NCI-H1417 (cell line): ENCODE data around the gene SLC26A2.
"Not testable (repeated sequence)": the region's sequence is repeated elsewhere in the genome, so short reads cannot be mapped to it uniquely, and the experiment has no call there.

Source experiments
- DNase-seq, 3 experiments: peaks; one replicate each; lab custom pipeline; 2025; lab: John Stamatoyannopoulos, UW

Gene SLC26A2

DNA sequence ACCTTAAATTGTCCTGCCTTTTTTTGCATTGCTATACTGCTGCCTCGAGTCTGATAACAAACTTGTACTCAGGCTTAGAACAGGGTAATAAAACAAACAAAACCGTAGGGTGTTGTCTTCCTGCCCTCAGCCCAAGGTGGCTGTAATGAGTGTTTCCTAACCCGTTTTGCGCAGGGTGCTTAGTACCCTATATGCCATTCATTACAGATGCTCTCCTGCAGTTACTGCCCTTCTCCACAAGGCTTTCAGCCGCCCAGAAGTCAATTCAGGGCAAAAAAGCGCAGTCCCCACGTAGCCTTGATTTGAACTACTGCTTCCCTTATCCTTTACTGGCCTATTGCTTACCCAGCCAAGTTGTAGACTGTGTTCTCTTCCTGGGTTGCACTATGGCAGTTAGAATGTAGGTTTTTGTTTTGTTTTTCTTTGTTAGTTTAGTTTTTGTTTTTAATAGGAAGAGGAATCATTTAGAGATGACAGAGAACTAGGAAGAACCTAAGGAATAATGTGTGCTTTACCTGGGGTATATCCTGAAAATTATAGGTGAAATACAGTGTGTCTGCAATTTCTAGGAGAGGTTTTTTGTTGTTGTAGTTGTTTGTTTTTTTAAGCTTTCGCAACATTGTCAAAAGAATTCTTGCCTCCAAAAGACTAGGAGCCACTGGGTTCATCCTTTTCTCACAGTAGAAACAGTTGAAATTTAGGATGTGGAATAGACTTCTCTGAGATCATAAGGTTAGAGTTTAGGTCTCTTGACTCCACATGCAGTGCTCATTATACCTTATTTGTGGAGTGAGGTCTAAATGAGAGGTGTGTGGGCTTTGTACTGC, 41.3 kb downstream of the SLC26A2 start:
- DNase-seq, result peak in 2 of 3 experiments; percentile 24 to 47

DNA sequence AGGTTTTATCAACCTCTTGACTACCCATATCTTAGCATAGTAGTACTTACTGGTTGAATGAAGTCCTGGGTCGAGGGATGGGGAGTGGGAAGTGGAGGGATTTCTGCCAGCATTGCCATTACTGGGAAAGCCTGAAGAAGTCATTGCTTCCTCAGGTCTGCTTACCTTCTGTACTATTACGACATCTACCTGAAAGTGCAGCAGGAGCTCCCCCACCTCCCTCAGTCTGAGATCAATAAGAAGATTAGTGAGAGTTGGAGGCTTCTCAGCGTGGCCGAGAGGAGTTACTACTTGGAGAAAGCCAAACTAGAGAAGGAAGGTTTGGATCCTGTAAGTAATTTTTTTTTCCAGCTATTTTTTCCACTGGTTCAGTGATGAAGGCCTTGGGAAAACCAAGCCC, 45.8 kb downstream of the SLC26A2 start:
- DNase-seq, result no peak

DNA sequence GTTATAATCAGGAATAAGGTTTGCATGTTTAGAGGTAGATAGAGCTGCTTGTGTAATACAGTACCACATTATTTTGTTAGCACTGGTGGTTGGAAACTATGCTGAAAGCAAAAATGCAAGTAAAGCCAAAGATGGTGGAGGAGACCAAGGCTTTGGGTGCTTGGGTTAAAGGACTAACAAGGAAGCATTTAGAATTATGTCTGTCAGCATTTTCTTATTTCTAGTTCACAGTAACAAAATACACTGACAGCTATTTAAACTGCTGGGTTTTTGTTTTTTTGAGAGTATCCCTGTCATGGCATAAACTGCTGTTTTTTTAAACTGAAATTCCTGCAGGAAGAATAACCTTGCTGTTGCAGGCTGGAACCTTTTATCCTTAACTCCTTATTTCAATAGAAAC, 46.5 kb downstream of the SLC26A2 start:
- DNase-seq, result no peak

DNA sequence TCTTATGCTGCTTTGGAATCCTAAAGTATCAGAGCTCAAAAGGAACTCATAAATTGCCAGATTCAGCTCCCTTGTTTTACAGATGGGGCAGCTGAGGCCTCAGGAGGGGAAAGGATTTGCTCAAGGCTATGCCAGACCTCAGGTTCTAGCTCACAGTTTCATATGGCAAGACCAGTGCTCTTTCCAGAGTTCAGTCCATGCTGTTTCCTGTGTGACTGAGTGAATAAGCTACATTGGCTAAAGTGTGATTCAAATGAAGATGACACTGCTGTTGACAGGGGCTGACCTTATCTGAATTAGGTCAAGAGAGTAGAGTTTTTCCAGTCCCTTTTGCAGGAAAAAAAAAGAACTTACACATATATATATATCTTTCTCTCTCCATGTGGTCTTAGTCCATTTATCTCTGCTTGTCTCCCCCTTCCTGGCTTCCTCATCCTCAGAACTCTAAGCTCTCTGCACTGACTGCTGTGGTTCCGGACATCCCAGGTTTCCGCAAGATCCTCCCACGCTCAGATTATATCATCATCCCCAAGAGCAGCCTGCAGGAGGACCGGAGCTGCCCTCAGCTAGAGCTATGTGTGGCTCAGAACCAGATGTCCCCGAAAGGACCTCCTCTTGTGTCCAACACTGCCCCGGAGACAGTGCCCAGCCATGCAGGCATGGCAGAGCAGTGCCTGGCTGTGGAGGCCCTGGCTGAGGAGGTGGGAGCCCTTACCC, 49.3 kb downstream of the SLC26A2 start:
- no peak for DNase-seq

DNA sequence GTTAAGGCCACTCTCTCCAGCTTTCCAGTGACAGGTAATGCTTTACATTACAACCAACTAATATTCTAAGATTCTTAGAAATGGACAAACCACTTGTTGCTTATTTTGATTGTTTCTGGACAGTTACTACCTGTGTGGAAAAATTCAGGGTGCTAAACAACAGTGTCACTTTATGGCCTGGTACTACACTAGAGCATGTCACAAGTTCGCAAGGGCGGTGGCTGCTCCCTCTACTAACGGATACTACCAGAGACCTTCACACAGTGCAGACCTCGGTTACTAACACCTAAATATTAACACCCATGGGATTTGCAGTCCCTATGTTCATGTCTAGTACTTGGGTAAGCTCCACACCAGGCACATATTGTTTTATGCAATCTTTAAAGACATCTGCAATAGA, 53.4 kb downstream of the SLC26A2 start:
- no peak for DNase-seq

DNA sequence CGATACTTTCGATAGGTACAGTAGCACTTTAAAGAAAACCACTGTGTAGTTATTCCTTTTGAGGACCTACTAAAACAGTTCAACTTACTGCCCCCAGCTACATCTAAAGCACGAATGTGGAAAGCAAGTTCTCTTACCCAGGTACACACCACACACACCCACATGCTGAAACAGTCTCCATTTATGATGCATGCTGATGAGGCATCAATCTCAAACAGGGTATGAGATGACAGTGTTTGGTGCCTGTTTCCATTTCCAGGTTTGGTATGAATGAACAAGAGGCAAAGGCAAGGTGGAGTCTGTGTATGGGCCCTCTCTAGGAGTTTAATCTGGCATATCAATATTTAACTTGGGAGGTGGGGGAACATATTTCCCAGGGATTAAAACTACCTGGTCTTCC, 53.9 kb downstream of the SLC26A2 start:
- DNase-seq, result no peak

DNA sequence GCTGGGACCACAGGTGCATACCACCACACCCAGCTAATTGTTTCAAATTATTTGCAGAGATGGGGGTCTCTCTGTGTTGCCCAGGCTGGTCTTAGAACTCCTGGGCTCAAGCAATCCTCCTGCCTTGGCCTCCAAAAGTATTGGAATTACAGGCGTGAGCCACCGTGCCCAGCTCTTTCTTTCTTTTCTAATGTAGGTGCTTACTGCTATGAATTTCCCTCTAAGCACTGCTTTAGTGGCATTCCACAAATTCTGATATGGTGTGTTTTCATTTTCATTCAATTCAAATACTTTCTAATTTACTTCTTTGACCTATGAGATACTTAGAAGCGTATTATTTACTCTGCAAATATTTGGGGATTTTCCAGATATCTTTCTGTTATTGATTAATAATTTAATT, 54.9 kb downstream of the SLC26A2 start:
- DNase-seq, result no peak

DNA sequence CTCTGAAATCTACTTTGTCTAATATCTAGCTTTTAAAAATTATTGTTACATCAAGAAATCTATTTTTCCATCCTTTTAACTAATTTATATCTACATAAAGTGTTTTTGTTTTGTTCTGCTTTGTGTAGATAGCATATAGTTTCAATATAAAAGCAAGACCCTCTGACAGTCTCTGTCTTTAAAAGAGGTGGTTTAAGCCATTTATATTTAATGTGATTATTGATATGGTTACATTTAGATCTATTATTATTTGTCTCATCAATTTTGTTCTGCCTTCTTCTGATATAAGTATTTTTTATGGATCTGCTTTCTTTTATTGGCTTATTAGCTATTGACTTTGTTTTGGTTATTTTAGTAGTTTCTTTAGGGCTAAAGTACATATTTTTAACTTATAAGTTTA, 56.0 kb downstream of the SLC26A2 start:
- no peak for DNase-seq

DNA sequence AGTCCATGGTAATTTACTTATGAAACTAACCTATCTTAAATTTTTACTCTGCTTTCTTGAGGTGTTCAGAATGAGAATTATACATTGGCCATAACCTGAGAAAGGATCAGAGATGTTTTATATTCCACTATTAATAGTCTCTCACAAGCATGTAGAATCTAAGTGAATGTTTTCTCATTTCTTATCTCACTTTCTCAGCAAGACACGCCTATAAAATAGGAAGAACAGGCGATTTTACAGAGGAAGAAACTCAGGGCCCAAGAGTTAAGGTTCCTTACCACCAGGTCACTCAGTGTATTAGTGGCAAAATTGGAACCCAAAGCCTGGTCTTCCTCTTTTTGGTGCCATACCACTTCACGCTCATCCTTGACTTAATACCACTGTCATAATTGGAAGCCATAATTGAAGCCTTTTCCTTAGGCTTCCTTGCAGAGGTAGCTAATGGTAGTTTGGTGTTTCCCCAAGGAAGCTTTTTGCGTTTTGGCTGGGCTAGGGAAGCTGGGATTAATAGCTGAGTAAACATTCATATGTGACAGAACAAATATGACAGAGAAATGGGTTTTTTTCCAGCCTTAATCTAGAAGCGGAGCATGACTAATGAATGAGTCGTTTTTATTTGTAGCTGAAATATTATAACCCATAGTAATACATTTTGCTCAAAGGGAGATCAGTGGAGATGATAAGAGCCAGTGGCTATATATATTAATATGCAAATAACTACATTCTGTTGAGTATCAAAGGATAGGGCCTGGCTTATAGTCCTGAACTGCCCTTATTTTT, 56.9 kb downstream of the SLC26A2 start:
- DNase-seq, result no peak

DNA sequence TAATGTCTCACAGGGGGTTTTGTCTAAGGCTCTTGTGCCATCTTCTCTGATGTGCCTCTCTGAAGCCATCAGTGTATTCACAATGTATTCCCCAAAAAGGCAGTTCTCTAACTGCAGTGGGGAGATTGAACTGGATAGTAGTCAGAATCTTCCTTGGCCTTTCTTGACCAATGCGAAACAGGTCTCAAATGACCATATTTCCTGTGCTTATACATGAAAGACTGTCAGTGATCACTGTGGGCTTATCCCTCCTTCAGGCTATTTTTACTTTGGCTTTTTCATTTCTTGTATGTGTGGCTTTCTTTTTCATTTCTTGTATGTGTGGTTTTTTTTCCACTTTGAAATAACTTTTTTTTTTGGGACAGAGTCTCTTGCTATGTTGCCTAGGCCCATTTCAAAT, 59.7 kb downstream of the SLC26A2 start:
- DNase-seq, result no peak

DNA sequence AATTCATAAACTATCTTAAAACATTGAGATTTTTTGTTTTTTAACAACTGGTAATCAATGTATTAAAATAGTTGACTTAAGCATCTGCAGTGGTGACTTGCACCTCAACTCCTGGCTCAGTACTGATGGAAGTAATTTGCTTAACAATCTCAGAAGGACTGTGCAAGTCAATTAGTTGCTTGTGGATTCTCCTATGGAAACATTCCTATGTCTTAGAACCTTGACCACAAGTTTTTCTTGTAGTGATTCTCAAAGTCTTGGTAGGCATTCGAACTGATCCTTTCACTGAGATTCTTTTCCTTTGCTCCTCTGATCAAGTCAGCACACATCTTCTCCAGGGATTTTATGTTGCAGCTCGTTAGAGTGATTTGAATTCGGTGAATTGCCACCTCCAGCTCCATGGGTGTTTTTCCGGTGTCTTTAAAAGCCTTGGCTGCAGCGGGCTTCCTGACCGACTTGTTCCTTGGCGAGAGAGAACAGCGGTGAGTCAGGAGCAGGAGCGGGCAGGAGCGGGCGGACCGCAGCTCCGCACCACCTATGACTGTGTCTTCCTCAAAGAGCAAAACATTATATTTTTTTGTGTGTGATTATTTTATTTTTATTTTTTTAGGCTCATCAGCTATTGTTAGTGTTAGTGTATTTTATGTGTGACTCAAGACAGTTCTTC, 61.1 kb downstream of the SLC26A2 start:
- DNase-seq, result no peak

DNA sequence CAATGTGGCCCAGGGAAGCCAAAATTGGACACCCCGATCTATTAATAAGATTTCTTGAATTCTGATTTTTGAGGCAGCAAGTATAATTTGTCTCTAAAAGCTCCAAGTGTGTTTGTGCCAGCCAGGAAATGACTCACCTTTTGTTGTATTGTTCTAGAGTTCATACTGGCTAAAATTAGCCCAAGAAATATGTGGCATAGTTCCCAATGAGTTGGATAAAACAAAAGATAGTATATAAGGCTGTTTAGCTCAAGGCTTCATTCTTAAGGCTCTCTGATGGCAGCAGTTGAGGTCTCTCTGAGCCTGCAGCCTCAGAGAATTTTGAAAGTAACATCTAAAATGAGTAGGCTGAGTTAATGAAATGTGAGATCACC, 61.6 kb downstream of the SLC26A2 start:
- DNase-seq, result no peak

DNA sequence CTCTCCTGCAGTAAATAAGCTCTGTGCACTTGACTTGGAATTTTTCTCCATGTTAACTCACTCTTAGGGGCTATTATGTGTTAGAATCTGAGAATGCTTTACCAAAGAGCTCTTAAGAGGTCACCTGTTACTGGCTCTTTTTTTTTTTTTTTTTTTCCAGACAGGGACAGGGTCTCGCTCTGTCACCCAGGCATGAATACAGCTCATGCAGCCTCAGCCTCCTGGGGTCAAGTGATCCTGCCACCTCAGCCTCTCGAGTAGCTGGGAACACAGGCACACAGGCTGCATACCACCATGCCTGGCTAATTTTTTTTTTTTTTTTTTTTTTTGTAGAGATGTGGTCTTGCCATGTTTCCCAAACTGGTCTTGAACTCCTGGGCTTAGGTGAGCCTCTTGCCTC, 62.1 kb downstream of the SLC26A2 start:
- DNase-seq, result no peak

DNA sequence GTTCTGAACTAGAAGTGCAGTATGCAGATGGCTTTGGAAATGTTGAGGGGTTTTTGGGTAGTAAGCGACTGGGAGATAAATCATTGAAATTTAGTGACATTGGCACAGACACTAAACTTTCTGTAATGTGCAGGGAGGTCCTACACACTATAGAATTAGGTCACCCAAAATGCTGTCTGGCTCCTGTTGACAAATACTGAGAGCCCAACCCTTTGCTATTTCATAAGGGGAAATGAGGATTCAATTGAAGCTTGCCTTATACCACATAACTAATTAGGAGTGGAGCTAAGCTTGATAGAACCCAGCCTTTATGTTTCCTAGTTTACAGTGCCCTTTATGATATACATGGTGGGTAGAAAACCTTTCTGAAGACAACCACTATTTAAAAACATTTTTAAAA, 62.6 kb downstream of the SLC26A2 start:
- no peak for DNase-seq

DNA sequence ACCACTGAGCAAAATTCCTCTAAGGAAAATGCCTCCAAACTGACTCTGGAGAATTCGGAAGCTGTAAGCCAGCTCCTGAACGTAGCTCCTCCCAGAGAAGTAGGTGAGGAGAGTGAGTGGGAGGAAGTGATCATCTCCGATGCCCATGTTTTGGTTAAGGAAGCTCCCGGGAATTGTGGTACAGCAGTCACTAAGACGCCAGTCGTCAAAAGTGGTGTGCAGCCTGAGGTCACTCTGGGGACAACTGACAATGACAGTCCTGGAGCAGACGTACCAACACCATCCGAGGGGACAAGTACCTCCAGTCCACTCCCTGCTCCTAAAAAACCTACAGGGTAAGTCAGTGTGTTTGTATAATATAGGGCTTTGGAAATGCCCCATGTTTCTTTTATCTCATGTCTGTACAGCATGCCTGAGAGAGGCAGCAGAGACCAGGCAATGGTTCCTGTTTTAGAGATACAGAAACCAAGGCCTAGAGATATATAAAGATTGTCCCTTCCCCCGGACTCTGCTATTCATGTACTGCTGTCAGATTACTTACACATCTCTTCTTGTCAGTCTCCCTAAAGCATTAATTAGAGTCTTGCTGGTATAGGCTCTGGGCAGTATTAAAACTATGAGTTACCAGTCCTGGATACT, 63.9 kb downstream of the SLC26A2 start:
- DNase-seq, result no peak

DNA sequence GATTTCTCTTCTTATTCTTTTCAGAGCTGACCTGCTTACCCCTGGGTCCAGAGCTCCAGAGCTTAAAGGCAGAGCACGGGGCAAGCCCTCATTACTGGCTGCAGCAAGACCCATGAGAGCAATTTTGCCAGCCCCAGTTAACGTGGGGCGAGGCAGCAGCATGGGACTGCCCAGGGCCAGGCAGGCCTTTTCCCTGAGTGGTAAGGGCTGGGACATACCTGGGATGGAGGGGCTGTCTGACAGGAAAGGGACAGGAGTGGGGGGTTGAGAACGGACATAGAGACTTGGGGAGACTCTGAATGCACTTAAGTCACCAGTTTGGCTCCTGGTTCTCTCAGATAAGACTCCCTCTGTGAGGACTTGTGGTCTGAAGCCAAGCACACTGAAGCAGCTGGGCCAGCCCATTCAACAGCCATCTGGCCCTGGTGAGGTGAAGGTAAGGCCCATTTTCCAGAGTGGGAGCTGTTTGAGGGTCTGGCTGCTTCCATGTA, 66.2 kb downstream of the SLC26A2 start:
- no peak for DNase-seq

DNA sequence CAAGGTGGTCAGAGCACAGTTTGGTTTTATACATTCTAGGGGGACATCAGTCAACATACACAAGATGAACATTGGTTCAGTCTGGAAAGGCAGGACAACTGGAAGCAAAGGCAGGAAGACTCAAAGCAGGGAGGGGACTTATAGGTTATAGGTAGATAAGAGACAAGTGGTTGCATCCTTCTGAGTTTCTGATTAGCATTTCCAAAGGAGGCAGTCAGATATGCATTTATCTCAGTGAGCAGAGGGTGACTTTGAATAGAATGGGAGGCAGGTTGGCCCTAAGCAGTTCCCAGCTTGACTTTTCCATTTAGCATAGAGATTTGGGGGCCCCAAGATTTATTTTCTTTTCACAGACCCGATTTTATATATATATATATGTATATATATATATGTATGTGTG, 67.5 kb downstream of the SLC26A2 start:
- not testable (repeated sequence) for DNase-seq

DNA sequence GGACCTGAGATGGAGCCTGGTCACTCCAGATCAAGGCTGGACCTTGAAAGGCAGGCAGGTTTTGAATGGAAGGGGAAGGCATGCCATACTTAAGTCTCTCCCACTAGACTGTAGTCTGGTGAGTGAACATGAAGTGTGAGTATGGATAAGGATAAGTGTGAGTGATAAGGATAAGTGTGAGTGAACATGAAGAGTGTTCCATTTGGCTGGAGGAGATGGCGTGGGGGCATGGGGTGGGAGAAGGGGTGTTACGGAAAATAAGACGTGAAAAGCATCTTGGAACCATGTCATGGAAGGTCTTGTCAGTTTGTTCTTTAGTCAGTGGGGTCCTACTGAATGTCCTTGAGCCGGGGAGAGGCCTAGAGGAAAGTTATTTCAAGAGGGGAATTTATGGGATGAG, 72.8 kb downstream of the SLC26A2 start:
- DNase-seq, result no peak

DNA sequence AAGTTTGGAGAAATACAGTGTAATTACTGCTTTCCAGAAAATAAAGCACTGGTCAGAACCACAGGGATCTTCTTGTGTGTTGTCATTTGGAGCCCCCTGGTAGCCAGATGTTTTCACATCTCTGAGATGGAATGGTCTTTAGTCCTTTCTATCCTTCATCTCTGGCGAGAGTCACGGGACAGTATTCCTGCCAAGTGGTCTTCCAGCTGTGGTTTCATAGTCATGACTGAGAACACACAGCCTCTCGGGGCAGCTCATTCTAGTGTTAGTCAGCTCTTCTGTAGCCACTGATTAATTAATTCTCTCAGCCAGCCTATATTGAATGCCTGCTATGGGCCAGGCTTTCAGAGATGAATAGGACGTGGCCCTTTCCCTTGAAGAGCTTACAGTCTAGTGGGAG, 74.1 kb downstream of the SLC26A2 start:
- DNase-seq, result no peak

DNA sequence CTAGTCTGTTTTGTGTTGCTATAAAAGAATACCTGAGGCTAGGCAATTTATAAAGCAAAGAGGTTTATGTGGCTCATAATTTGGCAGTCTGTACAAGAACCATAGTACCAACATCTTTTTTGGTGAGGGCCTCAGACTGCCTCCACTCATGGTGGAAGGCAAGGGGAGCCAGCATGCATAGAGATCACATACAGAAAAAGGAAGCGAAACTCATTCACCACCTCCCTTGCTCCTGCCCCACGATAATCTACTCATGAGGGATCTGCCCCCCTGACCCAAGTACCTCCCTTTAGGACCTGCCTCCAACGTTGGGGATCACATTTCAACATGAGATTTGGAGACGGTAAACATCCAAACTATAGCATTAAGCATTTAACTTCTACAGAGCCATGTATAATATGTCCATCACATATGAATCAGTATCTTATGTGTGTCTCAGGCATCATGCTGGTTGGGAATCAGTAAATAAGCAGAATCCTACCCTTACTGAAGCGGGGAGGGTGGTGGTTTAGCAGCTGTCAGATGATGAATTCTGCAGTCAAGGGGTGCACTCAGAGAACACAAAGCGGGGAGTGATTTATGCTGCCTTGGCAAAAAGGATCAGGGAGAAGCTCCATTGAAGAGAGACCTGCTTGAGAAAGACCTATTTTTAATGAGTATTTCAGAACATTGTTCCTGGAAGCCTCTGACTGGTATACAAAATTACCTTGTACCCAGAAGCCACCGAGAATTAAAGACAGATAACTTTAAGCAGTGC, 74.8 kb downstream of the SLC26A2 start:
- DNase-seq, result no peak

DNA sequence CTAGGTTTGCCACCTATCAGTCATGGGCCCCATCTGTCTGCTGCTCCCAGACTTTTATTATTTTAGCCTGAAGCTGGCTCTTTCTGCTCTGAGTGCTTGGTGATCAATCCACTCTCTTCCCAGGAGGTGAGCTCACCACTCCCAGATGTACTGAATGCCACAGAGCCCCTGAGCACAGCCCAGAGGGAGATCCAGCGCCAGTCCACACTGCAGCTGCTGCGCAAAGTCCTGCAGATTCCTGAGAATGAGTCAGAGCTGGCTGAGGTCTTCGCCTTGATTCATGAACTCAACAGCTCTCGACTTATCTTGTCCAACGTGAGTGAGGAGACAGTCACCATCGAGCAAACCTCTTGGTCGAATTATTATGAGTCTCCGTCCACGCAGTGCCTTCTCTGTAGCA, 76.0 kb downstream of the SLC26A2 start:
- no peak for DNase-seq
